GM20000 (cell line): ENCODE data around the gene NAA60.
"Not testable (repeated sequence)": the region's sequence is repeated elsewhere in the genome, so short reads cannot be mapped to it uniquely, and the experiment has no call there.

Experiments
- DNase-seq: peaks from one replicate; pipeline ENCODE4 v3.0.0; 2012; ENCODE audit warnings: low spot score
- CTCF ChIP-seq: IDR thresholded peaks from 2 replicates; pipeline ENCODE4 v1.5.1; 2012; ENCODE audit warnings: mild to moderate bottlenecking, control low read depth; ENCODE audit errors: extremely low read depth, missing control alignments

NAA60 gene

DNA sequence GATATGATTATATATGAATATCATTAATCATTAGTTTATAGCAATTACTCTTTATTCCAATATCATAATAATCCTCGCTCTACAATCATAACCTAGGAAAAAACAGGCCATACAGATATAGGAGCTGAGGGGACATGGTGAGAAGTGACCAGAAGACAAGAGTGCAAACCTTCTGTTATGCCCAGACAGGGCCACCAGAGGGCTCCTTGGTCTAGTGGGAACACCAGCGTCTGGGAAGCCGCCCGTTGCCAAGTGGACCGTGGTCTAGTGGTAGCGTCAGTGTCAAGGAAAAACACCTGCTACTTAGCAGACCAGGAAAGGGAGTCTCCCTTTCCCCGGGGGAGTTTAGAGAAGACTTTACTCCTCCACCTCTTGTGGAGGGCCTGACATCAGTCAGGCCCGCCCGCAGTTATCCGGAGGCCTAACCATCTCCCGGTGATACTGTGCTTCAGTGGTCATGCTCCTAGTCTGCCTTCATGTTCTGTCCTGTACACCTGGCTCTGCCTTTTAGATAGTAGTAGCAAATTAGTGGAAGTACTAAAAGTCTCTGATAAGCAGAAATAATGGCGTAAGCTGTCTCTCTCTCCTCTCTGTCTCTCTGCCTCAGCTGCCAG is 83.8 kb downstream of the NAA60 start:
- DNase-seq = not testable (repeated sequence)
- TF ChIP-seq CTCF = peak; percentile 60

- DNase-seq = no peak
- no peak for TF ChIP-seq CTCF
Observed at GRCh38 chr16:3528406-3528805, 84.9 kb downstream of the NAA60 start.

GRCh38 chr16:3529175-3529574 is 85.7 kb downstream of the NAA60 start:
- DNase-seq = no peak
- TF ChIP-seq CTCF = no peak

DNA sequence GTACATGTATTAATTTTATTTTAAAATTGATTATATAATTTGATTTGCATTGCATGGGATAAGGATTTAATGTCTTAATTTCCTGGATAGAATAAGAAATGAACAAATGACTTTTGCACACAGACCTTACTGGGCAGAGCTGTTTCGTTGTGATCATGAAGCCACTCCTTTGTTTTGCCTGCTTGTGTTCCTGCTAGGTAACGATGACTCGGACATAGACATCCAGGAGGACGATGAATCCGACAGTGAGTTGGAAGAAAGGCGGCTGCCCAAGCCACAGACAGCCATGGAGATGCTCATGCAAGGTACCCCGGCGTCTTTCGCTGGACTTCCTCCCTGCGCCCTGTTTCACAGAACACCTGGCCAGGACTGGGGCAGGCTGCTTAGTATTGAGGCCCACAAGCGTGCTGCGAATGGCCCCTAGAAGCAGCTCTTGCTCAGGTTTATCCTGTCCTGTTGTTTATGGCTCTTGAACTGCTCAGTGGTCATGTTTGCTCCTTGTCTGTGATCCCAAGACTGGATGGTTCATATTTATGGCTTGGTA is 87.0 kb downstream of the NAA60 start:
- DNase-seq = no peak
- TF ChIP-seq CTCF = no peak

DNA sequence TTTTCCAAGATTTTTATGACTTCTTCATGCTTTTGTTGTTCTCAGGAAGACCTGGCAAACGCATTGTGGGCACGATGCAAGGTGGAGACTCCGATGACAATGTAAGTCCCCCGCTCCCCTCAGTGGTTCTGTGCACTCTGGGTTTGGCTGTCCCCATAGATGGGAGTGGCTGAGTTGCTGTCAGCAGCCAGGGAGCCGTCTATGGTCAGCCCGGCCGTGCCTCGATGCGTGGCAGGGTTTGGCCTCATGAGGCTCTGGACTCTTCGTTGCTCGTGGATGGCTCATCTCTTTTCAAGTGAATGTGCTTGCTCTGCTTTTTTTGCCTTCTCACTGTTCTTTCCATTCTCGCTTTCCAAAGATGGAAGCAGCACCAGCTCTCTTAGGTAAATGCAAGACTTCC is 89.3 kb downstream of the NAA60 start:
- DNase-seq = no peak
- no peak for TF ChIP-seq CTCF

DNA sequence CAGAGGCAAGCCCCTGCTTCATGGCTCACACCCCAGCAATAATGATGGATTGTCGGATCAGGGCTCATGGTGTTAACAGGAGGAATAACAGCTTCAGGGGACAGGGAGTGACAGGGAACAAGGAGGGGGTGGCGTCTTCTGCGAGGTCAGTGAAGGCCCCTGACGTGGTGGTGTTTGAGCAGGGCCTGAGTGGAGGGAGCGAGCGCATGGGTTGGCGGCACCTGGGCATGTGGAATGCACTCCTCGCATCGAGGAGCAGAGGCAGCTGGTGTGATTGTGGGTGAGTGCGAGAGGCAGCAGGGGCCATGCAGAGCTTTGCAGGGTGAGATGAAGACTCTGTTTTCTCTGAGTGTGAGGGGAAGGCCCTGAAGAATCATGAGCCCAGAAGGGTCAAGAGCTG is 90.6 kb downstream of the NAA60 start:
- no peak for TF ChIP-seq CTCF

DNA sequence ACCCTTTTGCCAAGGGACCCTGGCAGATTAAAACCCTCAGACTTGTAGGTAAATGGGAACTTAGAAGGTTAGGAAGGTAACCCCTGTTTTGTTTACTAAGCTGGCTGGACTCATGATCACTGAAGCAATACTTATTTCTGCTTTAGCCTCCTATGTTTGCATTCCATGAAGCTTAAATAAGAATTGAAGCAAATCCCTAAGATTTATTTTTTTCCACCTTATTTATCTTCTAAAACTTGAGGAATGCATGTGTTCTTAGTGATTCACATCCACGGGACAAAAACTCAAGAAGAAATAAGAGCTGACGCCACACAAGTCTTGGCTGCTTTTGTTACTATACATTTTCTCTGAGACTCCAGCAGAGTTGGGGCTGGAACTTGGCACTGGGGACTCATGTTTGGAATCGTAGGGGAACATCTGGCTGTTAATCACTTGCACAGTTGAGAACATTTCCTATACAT is 92.8 kb downstream of the NAA60 start:
- no peak for TF ChIP-seq CTCF
- no peak for DNase-seq

More for the DNA sequence above, 90.6 kb downstream of the NAA60 start:
- DNase-seq = no peak
